Stimulated activated CD4-positive, alpha-beta T cell treated with anti-CD3 and anti-CD28 coated beads, Interleukin-12 subunit alpha, Interleukin-12 subunit beta, amount 100 ng/mL, for 48 hours (primary cell): ENCODE results near the gene TBC1D22A.

Source experiments
- DNase-seq, 3 donors: peaks; one replicate each; pipeline ENCODE4 v3.0.0-alpha.2; 2020; ENCODE audit warnings: low read depth in 2 of 3, low spot score in 1 of 3

Gene TBC1D22A

GRCh38 chr22:46923394-46923793 is 160.9 kb downstream of the TBC1D22A start:
- no peak for DNase-seq

- no peak for DNase-seq
Observed at GRCh38 chr22:46925818-46926217, 163.4 kb downstream of the TBC1D22A start.

GRCh38 chr22:46929046-46929709 is 166.7 kb downstream of the TBC1D22A start:
- DNase-seq, result no peak

GRCh38 chr22:46929710-46930204 is 167.3 kb downstream of the TBC1D22A start:
- DNase-seq, result no peak

- DNase-seq, result no peak
Observed at GRCh38 chr22:46931414-46931813, 169.0 kb downstream of the TBC1D22A start.

- DNase-seq, result no peak
Observed at GRCh38 chr22:46931881-46932280, 169.4 kb downstream of the TBC1D22A start.

GRCh38 chr22:46933040-46933930 is 170.8 kb downstream of the TBC1D22A start:
- DNase-seq, result no peak

- DNase-seq, result no peak
Observed at GRCh38 chr22:46934172-46934745, 171.8 kb downstream of the TBC1D22A start.

- DNase-seq, result peak in 2 of 3 donors; percentile 29 to 30
Observed at GRCh38 chr22:46934746-46935491, 172.5 kb downstream of the TBC1D22A start.

GRCh38 chr22:46935506-46936377 is 173.3 kb downstream of the TBC1D22A start:
- DNase-seq, result no peak

GRCh38 chr22:46936378-46936903 is 174.0 kb downstream of the TBC1D22A start:
- DNase-seq, result no peak

- no peak for DNase-seq
Observed at GRCh38 chr22:46937185-46937584, 174.7 kb downstream of the TBC1D22A start.

- no peak for DNase-seq
Observed at GRCh38 chr22:46937939-46938338, 175.5 kb downstream of the TBC1D22A start.

- DNase-seq, result no peak
Observed at GRCh38 chr22:46941968-46942798, 179.7 kb downstream of the TBC1D22A start.

- DNase-seq, result no peak
Observed at GRCh38 chr22:46942799-46943785, 180.6 kb downstream of the TBC1D22A start.

GRCh38 chr22:46945481-46945880 is 183.0 kb downstream of the TBC1D22A start:
- no peak for DNase-seq

GRCh38 chr22:46946383-46946962 is 184.0 kb downstream of the TBC1D22A start:
- no peak for DNase-seq
